Bronchial epithelial cell (primary cell): Measurements from ENCODE around the gene C4BPB. TPM values are rescaled to one million over a fixed set of nuclear protein-coding genes. Genes with fewer than 3 reads are reported as not detected.

Source experiments
- DNase-seq: peaks from one replicate; pipeline ENCODE4 v3.0.0-alpha.2; 2010; ENCODE audit warnings: low read depth
- FAIRE-seq: peaks from 2 replicates; lab custom pipeline; 2011; peaks lifted over from hg19 to GRCh38; lab: Jason Lieb, UNC
- H3K27me3 ChIP-seq: 2 replicates; pipeline ENCODE4 v1.5.1; 2011; ENCODE audit warnings: low read length; ENCODE audit not compliant: control insufficient read depth, insufficient read depth
- H3K36me3 ChIP-seq: 2 replicates; pipeline ENCODE4 v1.5.1; 2011; ENCODE audit warnings: low read length; ENCODE audit not compliant: control insufficient read depth, insufficient read depth
- H3K4me3 ChIP-seq: 2 replicates; pipeline ENCODE4 v1.5.1; 2011; ENCODE audit warnings: mild to moderate bottlenecking, low read depth, low read length, control low read depth
- total RNA-seq: library from RNA; depleted of rRNA; stranded (reverse); fragments of >200 nt; gene quantifications from 2 replicates; pipeline ENCODE4 v1.2.1, GENCODE V29; 2014
- TF ChIP-seq, protein P1 (sequence below): IDR thresholded peaks from 2 replicates; pipeline ENCODE4 v1.5.1; 2011; ENCODE audit warnings: mild to moderate bottlenecking, moderate library complexity, low read length, control low read depth, inconsistent platforms; ENCODE audit not compliant: insufficient read depth, severe bottlenecking

C4BPB gene
- total RNA-seq, 1 donor from 2014 or later: not detected

DNA sequence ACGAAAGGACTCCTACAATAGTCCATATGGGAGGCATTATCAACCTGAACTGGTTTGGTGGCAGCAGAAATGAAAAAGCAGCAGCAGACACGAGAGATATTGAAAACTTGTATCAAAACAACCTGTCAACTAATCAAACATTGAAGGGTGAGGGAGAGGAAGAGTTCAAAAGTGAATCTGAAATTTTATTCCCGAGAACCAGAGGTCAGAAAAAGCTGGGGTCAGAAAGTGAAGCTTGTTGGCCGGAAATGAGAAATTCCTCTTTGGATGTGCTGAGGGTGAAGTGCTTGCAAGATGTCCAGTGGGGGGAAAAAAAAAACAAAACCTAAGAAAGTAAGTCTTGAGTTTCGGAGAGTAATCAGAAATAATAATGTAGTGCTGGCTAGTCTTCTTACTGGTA is 13.5 kb downstream of the C4BPB start:
- H3K36me3 ChIP-seq: no peaks in the 10 kb centered on the region
- TF ChIP-seq, protein P1, sequence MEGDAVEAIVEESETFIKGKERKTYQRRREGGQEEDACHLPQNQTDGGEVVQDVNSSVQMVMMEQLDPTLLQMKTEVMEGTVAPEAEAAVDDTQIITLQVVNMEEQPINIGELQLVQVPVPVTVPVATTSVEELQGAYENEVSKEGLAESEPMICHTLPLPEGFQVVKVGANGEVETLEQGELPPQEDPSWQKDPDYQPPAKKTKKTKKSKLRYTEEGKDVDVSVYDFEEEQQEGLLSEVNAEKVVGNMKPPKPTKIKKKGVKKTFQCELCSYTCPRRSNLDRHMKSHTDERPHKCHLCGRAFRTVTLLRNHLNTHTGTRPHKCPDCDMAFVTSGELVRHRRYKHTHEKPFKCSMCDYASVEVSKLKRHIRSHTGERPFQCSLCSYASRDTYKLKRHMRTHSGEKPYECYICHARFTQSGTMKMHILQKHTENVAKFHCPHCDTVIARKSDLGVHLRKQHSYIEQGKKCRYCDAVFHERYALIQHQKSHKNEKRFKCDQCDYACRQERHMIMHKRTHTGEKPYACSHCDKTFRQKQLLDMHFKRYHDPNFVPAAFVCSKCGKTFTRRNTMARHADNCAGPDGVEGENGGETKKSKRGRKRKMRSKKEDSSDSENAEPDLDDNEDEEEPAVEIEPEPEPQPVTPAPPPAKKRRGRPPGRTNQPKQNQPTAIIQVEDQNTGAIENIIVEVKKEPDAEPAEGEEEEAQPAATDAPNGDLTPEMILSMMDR: no peak
- peaks cover 3% of the 10 kb centered on the region for H3K27me3 ChIP-seq
- H3K4me3 ChIP-seq: no peak overlapping the region
- FAIRE-seq (no peak), DNase-seq (no peak)

DNA sequence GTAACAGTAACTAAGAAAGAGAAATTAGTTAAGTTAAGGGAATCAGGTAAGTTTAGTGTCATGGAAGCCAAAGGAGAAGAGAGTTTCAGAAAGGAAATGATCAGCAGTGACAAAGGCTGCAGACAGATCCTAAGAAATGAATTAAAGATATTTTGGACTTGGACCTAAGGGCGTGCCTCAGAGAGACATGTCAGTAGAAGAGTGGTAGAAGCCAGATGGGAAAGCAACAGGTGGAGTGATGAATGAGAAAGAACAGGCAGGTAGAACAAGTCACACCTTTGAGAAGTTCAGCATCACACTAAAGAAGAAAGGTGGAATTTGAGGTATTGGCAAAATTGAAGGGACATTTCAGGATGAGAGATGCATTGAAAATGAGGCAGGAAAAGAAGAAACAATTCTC is 14.0 kb downstream of the C4BPB start:
- peaks cover 3% of the 10 kb centered on the region for H3K27me3 ChIP-seq
- TF ChIP-seq, protein P1: no peak
- no peaks in the 10 kb centered on the region for H3K36me3 ChIP-seq
- H3K4me3 ChIP-seq: no peak overlapping the region
- FAIRE-seq: no peak
- DNase-seq: no peak

DNA sequence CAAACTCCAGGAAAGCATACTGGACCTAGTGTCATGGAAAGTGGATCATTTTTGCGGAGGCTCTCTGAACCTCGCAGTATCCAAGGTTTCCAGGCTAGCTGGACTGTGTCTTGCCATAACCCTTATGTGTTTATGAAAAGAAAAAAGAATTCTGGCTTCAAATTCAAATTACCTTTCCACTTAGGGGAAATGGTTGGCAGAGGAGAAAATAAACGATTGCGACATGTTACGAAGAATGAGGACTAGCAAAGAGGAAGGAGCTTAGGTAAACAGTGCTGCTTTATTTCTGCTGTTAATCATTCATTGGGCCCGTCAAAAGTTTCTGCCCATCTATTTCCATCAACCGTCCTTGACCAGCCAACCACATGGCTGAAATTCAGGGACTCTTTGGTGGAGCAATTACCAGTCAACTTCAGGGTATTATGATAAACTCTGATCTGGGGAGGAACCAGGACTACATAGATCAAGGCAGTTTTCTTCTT is 15.3 kb downstream of the C4BPB start, which contains the start of gene C4BPA:
TSS of gene C4BPA (plus strand) at position 342 of the 482 bp plus-strand sequence. CDS start 8,793 bp downstream, outside the sequence.
- no peak for FAIRE-seq
- Histone ChIP-seq H3K4me3 (no peak within 1 kb of the TSS), H3K36me3 (no peaks in the 10 kb centered on the region), H3K27me3 (peaks cover 2% of the 10 kb centered on the region)
- DNase-seq: peak; percentile 27
- TF ChIP-seq, protein P1: no peak

DNA sequence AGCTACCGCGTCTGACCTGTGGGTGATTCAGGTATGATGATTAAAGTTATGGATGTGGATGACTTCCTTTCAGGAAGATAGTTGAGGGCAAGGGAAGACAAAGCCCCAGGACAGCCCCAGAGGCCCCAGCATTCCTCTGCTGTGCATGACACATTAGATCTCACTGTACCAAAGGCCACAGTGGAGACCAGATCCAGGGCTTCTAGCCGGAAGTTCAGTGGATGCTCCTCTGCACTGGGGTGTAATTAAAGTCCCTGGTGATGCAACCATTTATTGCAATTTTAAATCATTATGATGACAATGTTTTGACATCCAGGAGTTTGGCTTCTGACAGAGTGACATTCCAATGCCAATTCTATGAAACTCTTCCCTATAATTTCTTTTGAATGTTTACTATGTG is 20.3 kb downstream of the C4BPB start:
- no peak for DNase-seq
- no peak overlapping the region for H3K4me3 ChIP-seq
- peaks cover 2% of the 10 kb centered on the region for H3K27me3 ChIP-seq
- H3K36me3 ChIP-seq: no peaks in the 10 kb centered on the region
- no peak for FAIRE-seq
- TF ChIP-seq, protein P1: no peak

DNA sequence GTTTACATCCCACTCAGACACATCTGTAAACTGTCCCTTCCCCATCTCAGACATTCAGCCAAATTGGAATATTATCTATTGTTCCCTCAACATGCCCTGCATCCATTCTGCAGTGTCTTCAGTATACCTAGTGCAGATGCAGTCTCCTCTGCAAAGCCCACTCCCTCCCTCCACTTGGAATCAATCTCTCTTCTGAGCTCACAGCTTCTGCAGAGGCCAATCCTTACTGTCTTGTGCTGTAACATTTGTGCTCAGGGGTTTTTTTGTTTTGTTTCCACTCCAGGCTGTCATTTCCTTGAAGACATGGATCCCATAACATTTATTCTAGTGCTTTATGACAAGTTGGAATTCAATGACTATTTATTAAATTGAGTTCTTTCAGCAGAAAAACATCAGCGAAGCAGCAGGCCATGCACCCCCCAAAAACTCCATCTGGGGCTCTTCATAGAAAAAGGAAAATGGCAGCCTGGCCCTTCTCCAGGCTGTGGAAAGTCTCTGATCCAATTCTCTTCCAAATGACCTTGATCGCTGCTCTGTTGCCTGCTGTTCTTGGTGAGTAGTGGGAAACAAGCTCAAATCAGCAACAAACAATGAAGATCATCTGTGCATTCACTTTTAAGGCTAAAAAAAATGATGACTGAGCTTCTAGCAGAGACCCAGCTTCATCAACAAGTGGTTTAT is 24.1 kb downstream of the C4BPB start:
- FAIRE-seq (no peak), DNase-seq (no peak)
- no peak overlapping the region for H3K4me3 ChIP-seq
- H3K27me3 ChIP-seq: peaks cover 2% of the 10 kb centered on the region
- H3K36me3 ChIP-seq: no peaks in the 10 kb centered on the region
- TF ChIP-seq, protein P1: no peak
